Measurements from ENCODE around the gene SLC35F3.
"Not testable (repeated sequence)": the region's sequence is repeated elsewhere in the genome, so short reads cannot be mapped to it uniquely, and the experiment has no call there.

SLC35F3 gene

GRCh38 chr1:234348964-234349363 lies 444.5 kb downstream of the SLC35F3 start:
- DNase-seq (ENCODE audit: insufficient read length) (no peak), FAIRE-seq (no peak)
- no peak for TF ChIP-seq POLR2AphosphoS5 (IDR thresholded peaks at IDR 0.05; ENCODE audit: low read depth, low read length)
- TF ChIP-seq TAF1 (IDR thresholded peaks at IDR 0.05; ENCODE audit: borderline replicate concordance, low read depth, low read length) = no peak
- TF ChIP-seq POLR2A (IDR thresholded peaks at IDR 0.05; ENCODE audit: low read depth, low read length) = no peak

- DNase-seq (ENCODE audit: insufficient read length) (no peak), FAIRE-seq (no peak)
- TF ChIP-seq POLR2AphosphoS5 (IDR thresholded peaks at IDR 0.05; ENCODE audit: low read depth, low read length) (no peak), POLR2A (IDR thresholded peaks at IDR 0.05; ENCODE audit: low read depth, low read length) (no peak), TAF1 (IDR thresholded peaks at IDR 0.05; ENCODE audit: borderline replicate concordance, low read depth, low read length) (no peak)
Measured at GRCh38 chr1:234355782-234356510, 451.5 kb downstream of the SLC35F3 start.

GRCh38 chr1:234356615-234357269 lies 452.3 kb downstream of the SLC35F3 start:
- not testable (repeated sequence) for DNase-seq (ENCODE audit: insufficient read length)
- peak; percentile 14 for FAIRE-seq
- peak; percentile 35; the same call in 1 of the 2 replicates for TF ChIP-seq POLR2AphosphoS5 (IDR thresholded peaks at IDR 0.05; ENCODE audit: low read depth, low read length)
- TF ChIP-seq POLR2A (IDR thresholded peaks at IDR 0.05; ENCODE audit: low read depth, low read length) = 0 out of 2 replicates have a peak, but pooled peaks have one; percentile 49

- DNase-seq (ENCODE audit: insufficient read length) = no peak
- TF ChIP-seq TAF1 (IDR thresholded peaks at IDR 0.05; ENCODE audit: borderline replicate concordance, low read depth, low read length) (no peak), POLR2AphosphoS5 (IDR thresholded peaks at IDR 0.05; ENCODE audit: low read depth, low read length) (no peak), POLR2A (IDR thresholded peaks at IDR 0.05; ENCODE audit: low read depth, low read length) (no peak)
- FAIRE-seq = no peak
Measured at GRCh38 chr1:234357831-234358230, 453.4 kb downstream of the SLC35F3 start.

- TF ChIP-seq POLR2AphosphoS5 (IDR thresholded peaks at IDR 0.05; ENCODE audit: low read depth, low read length) = no peak
- no peak for TF ChIP-seq POLR2A (IDR thresholded peaks at IDR 0.05; ENCODE audit: low read depth, low read length)
- no peak for TF ChIP-seq TAF1 (IDR thresholded peaks at IDR 0.05; ENCODE audit: borderline replicate concordance, low read depth, low read length)
- FAIRE-seq (no peak), DNase-seq (ENCODE audit: insufficient read length) (no peak)
Measured at GRCh38 chr1:234361102-234361603, 456.7 kb downstream of the SLC35F3 start.

- no peak for FAIRE-seq
- TF ChIP-seq POLR2AphosphoS5 (IDR thresholded peaks at IDR 0.05; ENCODE audit: low read depth, low read length) (no peak), POLR2A (IDR thresholded peaks at IDR 0.05; ENCODE audit: low read depth, low read length) (no peak), TAF1 (IDR thresholded peaks at IDR 0.05; ENCODE audit: borderline replicate concordance, low read depth, low read length) (no peak)
Measured at GRCh38 chr1:234362558-234362957, 458.1 kb downstream of the SLC35F3 start.

GRCh38 chr1:234368320-234369032 lies 464.0 kb downstream of the SLC35F3 start:
- TF ChIP-seq POLR2AphosphoS5 (IDR thresholded peaks at IDR 0.05; ENCODE audit: low read depth, low read length) (no peak), POLR2A (IDR thresholded peaks at IDR 0.05; ENCODE audit: low read depth, low read length) (no peak), TAF1 (IDR thresholded peaks at IDR 0.05; ENCODE audit: borderline replicate concordance, low read depth, low read length) (no peak)
- FAIRE-seq = no peak
- no peak for DNase-seq (ENCODE audit: insufficient read length)

More at GRCh38 chr1:234362558-234362957, 458.1 kb downstream of the SLC35F3 start:
- DNase-seq (ENCODE audit: insufficient read length) = no peak

- DNase-seq (ENCODE audit: insufficient read length) (no peak), FAIRE-seq (no peak)
- no peak for TF ChIP-seq POLR2A (IDR thresholded peaks at IDR 0.05; ENCODE audit: low read depth, low read length)
- no peak for TF ChIP-seq POLR2AphosphoS5 (IDR thresholded peaks at IDR 0.05; ENCODE audit: low read depth, low read length)
- no peak for TF ChIP-seq TAF1 (IDR thresholded peaks at IDR 0.05; ENCODE audit: borderline replicate concordance, low read depth, low read length)
Measured at GRCh38 chr1:234369033-234369430, 464.6 kb downstream of the SLC35F3 start.

GRCh38 chr1:234369784-234370183 lies 465.3 kb downstream of the SLC35F3 start:
- DNase-seq (ENCODE audit: insufficient read length) (no peak), FAIRE-seq (no peak)
- no peak for TF ChIP-seq POLR2A (IDR thresholded peaks at IDR 0.05; ENCODE audit: low read depth, low read length)
- TF ChIP-seq POLR2AphosphoS5 (IDR thresholded peaks at IDR 0.05; ENCODE audit: low read depth, low read length) = no peak
- no peak for TF ChIP-seq TAF1 (IDR thresholded peaks at IDR 0.05; ENCODE audit: borderline replicate concordance, low read depth, low read length)

GRCh38 chr1:234371414-234371813 lies 466.9 kb downstream of the SLC35F3 start:
- FAIRE-seq (no peak), DNase-seq (ENCODE audit: insufficient read length) (no peak)
- no peak for TF ChIP-seq TAF1 (IDR thresholded peaks at IDR 0.05; ENCODE audit: borderline replicate concordance, low read depth, low read length)
- TF ChIP-seq POLR2AphosphoS5 (IDR thresholded peaks at IDR 0.05; ENCODE audit: low read depth, low read length) = no peak

- FAIRE-seq (no peak), DNase-seq (ENCODE audit: insufficient read length) (no peak)
- TF ChIP-seq TAF1 (IDR thresholded peaks at IDR 0.05; ENCODE audit: borderline replicate concordance, low read depth, low read length) = no peak
- TF ChIP-seq POLR2AphosphoS5 (IDR thresholded peaks at IDR 0.05; ENCODE audit: low read depth, low read length) = no peak
- no peak for TF ChIP-seq POLR2A (IDR thresholded peaks at IDR 0.05; ENCODE audit: low read depth, low read length)
Measured at GRCh38 chr1:234372011-234372757, 467.7 kb downstream of the SLC35F3 start.
